HG03175 (cell line): ENCODE results near the gene NTNG1.
"Not testable (repeated sequence)": the region's sequence is repeated elsewhere in the genome, so short reads cannot be mapped to it uniquely, and the experiment has no call there.

Experiments used
- ATAC-seq: cut with Tn5 transposase; IDR thresholded peaks from one replicate; pipeline ENCODE4 v1.9.1; 2021; ENCODE audit warnings: mild to moderate bottlenecking, moderate library complexity; ENCODE audit not compliant: unreplicated experiment

Gene NTNG1

GRCh38 chr1:107142140-107142542, 1.3 kb downstream of the NTNG1 start:
- ATAC-seq, result no peak

GRCh38 chr1:107142666-107143065, 1.8 kb downstream of the NTNG1 start:
- ATAC-seq, result no peak

GRCh38 chr1:107145637-107146036, 4.8 kb downstream of the NTNG1 start:
- ATAC-seq, result no peak

GRCh38 chr1:107147843-107148242, 7.0 kb downstream of the NTNG1 start:
- no peak for ATAC-seq

- no peak for ATAC-seq
These were observed 9.1 kb downstream of the NTNG1 start for GRCh38 chr1:107149946-107150345.

- no peak for ATAC-seq
These were observed 10.5 kb downstream of the NTNG1 start for GRCh38 chr1:107151295-107151694.

GRCh38 chr1:107152395-107152794, 11.6 kb downstream of the NTNG1 start:
- no peak for ATAC-seq

- ATAC-seq, result no peak
These were observed 12.2 kb downstream of the NTNG1 start for GRCh38 chr1:107153014-107153413.

- no peak for ATAC-seq
These were observed 17.7 kb downstream of the NTNG1 start for GRCh38 chr1:107158496-107158895.

- no peak for ATAC-seq
These were observed 18.2 kb downstream of the NTNG1 start for GRCh38 chr1:107158991-107159390.

- no peak for ATAC-seq
These were observed 21.9 kb downstream of the NTNG1 start for GRCh38 chr1:107162745-107163144.

- not testable (repeated sequence) for ATAC-seq
These were observed 24.1 kb downstream of the NTNG1 start for GRCh38 chr1:107164901-107165300.

- no peak for ATAC-seq
These were observed 28.8 kb downstream of the NTNG1 start for GRCh38 chr1:107169615-107170014.

GRCh38 chr1:107171333-107171732, 30.5 kb downstream of the NTNG1 start:
- ATAC-seq, result no peak

- no peak for ATAC-seq
These were observed 31.8 kb downstream of the NTNG1 start for GRCh38 chr1:107172450-107173170.

- no peak for ATAC-seq
These were observed 34.5 kb downstream of the NTNG1 start for GRCh38 chr1:107175102-107175909.

GRCh38 chr1:107181253-107181969, 40.6 kb downstream of the NTNG1 start:
- ATAC-seq, result no peak

GRCh38 chr1:107183011-107183410, 42.2 kb downstream of the NTNG1 start:
- no peak for ATAC-seq

- ATAC-seq, result no peak
These were observed 44.0 kb downstream of the NTNG1 start for GRCh38 chr1:107184888-107185287.

GRCh38 chr1:107187399-107187798, 46.6 kb downstream of the NTNG1 start:
- ATAC-seq, result no peak

GRCh38 chr1:107188160-107188559, 47.3 kb downstream of the NTNG1 start:
- ATAC-seq, result no peak

- no peak for ATAC-seq
These were observed 53.5 kb downstream of the NTNG1 start for GRCh38 chr1:107194380-107194779.
